Right ventricle myocardium inferior (tissue), 1 donor: ENCODE results near the gene REEP1. TPM values are rescaled to one million over a fixed set of nuclear protein-coding genes. Genes with fewer than 3 reads are reported as not detected.

Source experiments
- ATAC-seq: fragments of 200-7000 bp; cut with Tn5 transposase; one replicate; pipeline ENCODE4 v1.9.1; 2020; ENCODE audit warnings: mild to moderate bottlenecking, moderate library complexity
- DNase-seq: peaks from one replicate; pipeline ENCODE4 v3.0.0; 2021; ENCODE audit errors: missing footprints
- intact Hi-C: fragments of 100-400 bp; cut with DNase I; formaldehyde crosslinking; loops from one replicate; pipeline ENCODE4 v1.11.0; 2022
- microRNA-seq: library from miRNA; unstranded; fragments of <30 nt; microRNA quantifications from one replicate; pipeline ENCODE4 v1.2.0, GENCODE V29; 2020
- total RNA-seq: library from RNA; stranded (reverse); fragmentation: NEBNext Ultra II Directional; extraction: Animal tissue kit (Norgen Biotek cat#: 25700); gene quantifications from one replicate; pipeline ENCODE4 v1.2.1, GENCODE V29; 2021
- donor health status: DM: no; HTN: yes; CAD: no; lungs with severe emphysema.

The REEP1 gene
- total RNA-seq, 1 donor from 2014 or later: 23.6 TPM

DNA sequence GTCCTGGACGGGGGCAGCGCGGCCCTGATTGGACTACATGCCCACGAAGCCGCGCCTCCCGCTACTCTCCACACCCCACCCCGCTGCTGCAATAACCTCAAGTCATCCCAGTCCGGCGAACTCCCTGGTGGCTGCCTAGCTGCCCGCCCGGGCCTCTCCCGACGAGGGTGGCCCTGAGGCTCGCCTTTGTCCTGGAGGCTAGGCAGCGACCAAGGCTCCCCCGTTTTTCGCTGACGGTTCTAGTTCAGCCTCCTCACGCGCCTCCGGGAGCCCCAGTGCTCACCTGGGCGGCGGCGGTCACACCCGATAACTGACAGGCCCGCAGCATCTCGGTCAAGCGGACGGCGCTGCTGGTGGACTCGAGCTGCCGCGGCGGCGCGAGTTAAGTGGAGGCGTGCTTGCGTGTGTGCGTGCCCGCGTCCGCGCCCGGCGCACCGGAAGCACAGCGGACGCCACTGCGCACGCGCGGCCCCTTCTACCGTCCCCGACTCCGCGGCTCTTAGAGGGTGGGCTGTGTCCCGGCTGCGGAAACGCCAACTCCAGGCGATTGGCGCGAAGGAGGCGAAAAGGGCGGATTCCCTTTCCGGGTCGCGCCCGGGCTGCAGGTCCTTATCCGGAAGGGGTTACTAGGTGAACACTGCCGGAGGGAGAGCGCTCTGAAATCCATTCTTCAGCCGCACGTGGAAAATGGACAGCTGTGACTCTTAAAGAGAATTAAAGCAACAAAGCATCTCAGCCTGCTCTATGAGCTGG is 142.2 kb downstream of the REEP1 start, which contains the start of gene IMMT:
TSS of gene IMMT (minus strand) at position 408 of the 753 bp plus-strand sequence. CDS start at position 328, 80 bp downstream.
- intact Hi-C loops: loop anchor here (10.0 kb wide), 1 partner anchor 550 kb away; no protein-coding TSS in a partner anchor
- peak; percentile 98 for DNase-seq
- peak; percentile 95 for ATAC-seq

DNA sequence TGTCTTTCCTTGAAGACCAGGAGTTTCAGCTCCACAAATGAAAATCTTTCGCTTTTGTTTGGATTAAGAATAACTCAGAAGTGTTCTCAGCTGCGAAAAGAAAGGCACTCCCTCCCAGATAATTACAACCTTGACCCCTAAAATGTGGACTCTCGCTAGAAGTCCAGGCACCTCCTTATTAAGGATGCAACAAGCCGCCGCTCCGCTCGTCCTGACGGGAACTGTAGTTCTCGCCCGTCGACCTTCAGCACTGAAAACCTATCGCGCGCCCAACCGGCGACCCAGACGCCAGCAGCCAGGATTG is 142.7 kb downstream of the REEP1 start:
- intact Hi-C loops: loop anchor here (10.0 kb wide), 1 partner anchor 550 kb away; no protein-coding TSS in a partner anchor
- DNase-seq (no peak), ATAC-seq (no peak)

DNA sequence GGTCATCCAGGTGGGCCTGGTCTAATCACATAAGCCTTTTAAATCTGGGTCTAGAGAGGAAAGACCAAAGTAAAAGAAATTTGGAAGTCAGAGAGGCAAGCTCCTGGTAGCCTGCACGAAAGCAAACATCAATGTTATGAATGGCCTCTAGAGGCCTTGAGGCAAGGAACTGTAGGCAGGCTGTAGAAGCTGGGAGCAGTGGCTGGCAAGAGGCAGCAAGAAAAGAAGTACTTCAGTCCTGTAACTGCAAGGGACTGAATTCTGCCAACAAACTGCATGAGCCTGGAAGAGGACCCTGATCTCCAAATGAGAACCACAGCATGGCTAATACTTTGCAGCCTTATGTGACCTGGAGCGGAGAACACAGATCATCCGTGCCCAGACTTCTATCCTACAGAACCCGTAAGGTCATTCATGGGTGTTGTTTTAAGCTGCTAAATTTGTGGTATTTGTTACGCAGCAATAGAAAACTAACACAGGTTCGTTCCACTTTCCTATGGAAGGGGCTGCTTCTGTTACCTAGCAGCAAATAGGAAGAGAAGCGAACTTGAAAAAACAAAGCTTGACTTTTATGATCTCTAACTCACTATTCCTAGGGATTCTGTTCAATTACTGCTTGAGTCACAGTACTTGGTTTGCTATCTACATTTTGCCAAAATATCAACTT is 143.4 kb downstream of the REEP1 start:
- intact Hi-C loops: loop anchor here (10.0 kb wide), 1 partner anchor 551 kb away; no protein-coding TSS in a partner anchor
- ATAC-seq (no peak), DNase-seq (no peak)

DNA sequence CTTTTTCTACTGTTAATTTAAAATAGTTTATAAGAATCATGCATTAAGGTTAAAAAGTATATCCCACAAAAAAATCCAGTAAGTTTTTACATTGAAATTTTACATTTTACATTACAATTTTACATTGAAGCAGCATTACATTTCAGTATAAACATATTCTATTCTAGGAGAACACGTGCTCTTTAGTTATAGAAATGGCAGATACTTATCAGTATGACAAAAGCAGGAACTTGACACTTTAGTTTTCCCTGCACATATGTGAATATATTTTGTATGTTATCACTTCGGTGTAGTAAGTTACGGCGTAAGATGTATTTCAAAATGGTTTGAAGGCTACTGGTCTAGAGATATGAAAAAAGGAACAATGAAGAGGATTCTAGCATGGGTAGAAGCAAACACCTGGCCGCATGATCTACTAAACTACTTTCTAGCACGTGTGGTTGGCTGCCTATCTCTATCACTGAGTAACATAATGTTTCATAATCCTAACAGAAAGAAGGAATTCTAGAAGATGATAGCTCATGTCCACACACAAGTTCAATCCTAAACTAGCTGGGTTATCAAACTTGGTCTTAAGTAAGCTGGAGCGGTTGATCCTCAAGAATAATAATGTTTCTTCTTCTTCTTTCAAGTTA is 147.5 kb downstream of the REEP1 start:
- intact Hi-C loops: loop anchor here (10.0 kb wide), 1 partner anchor 555 kb away; no protein-coding TSS in a partner anchor
- ATAC-seq: no peak
- DNase-seq: no peak

DNA sequence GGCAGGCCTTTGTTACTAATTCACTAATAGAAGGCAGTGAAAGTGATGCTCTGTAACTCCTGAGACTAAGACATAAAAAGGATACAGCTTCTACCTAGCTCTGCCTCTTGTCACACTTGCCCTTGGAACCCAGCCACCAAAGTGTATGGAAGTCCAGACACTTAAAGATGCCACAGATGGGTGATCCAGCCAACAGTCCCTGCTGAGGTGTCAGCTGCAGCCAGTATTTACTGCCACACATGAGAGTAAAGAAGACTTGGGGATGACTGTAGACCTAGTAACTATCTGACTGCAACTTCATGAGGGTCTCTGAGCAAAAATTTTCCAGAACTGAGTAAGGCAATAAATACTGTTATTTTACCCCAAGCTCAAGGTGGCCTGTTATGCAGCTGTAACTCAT is 151.0 kb downstream of the REEP1 start:
- DNase-seq (no peak), ATAC-seq (no peak)
- intact Hi-C loops: no loop called here

DNA sequence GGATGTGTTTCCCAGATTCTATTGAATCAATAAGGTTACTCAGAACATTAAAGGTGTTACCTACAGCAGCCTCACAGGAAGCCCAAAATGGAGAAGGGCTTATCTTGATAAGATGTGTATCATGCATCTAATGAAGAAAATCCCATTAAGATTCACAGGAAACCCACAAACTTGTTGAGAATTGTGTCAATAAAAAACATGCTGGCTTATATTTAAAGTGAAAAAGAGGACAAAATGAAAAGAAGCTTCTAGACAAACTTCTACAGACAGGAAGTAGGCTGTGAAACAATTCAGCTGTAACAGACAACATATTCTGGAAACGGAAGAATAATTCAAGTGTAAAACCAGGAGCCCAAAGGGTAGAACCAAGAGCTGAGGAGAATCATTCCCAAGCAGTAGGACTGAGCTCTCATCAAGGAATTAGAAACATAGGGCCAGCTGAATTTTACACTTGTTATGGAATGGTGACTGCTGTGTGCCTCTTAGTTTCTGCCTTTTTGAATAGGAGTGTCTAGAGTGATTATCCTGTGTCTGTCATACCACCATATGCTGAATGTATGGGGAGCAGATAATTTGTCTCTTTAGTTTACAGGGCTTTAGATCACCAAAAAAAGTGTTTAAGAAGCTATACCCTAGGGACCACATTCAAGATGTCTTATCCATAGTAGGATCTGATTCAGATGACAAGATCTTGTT is 151.8 kb downstream of the REEP1 start:
- no peak for ATAC-seq
- DNase-seq: no peak
- intact Hi-C loops: no loop called here

DNA sequence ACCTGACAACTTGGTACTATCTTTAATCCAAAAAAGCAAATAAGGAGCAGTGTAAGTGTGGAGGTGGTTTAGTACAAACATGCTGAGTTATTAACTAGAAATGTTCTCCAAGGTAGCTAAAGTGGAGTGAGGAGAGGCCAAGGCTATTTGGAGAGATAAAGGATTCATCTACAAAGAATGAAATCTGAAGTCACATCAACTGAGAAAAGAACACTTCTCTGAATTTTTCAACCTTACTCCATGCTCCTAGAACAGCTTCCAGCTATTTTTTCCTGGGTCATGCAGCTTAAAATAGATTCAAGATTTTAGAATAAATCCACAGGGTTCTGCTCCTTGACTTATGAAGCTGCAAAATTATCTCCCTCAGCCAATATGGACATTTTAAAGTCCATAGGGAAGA is 160.8 kb downstream of the REEP1 start:
- ATAC-seq (no peak), DNase-seq (no peak)
- intact Hi-C loops: loop anchor here (5.0 kb wide), 1 partner anchor 39 kb away; no protein-coding TSS in a partner anchor

DNA sequence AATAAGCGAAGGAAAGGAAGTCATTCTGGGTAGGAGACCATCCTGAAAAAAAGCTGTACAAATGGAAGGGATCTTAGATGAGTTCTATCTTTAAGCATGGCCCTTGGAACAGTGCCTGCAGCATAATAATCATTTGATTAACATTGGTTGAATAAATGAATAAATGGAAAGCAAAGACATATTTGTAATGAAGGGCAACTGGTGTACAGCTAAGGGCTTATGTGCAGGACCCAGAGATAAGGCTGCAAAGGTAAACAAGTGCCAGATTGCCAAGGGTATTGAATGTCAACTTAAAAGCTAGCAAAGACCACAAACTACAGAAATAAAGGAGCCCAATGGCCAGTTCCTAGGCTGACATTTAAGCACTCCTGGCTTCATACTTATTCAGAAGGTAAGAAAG is 161.6 kb downstream of the REEP1 start:
- intact Hi-C loops: loop anchor here (5.0 kb wide), 1 partner anchor 39 kb away; no protein-coding TSS in a partner anchor
- DNase-seq: no peak
- ATAC-seq: no peak

DNA sequence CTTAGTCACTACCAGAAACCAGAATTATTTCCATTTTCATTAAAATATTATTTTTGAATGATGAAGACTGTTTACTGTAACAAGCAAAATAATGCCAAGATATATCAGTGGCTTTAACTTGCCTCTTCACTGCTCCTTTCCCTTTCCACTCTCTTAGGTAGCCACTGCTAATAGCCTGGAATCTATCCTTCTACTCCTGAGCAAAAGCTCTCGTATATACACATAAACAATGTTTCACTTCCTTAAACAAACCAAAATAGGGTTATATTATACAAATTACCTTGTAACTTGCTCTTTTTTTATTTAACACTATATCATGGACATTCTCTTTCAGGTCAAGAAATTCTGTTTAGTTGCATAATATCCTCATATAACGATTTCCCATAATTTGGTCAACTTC is 163.0 kb downstream of the REEP1 start:
- DNase-seq (no peak), ATAC-seq (no peak)
- intact Hi-C loops: no loop called here

DNA sequence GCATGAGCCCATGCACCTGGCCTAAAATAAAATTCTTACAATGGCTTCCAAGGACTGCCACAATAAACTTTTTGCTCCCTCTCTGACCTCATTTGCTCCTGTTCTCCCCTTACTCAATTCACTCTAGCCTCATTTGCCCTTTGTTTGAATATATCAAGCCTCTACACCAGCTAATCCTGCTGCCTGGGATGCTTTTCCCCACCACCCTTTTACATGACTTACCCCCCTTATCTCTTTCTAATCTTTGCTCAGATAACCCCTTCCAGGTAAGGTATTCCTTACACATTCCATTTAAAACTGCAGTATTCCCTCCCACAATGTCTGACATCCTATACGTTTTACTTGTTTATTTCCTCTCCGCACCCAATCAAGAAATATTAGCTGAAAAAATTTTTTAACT is 164.8 kb downstream of the REEP1 start:
- intact Hi-C loops: no loop called here
- ATAC-seq (no peak), DNase-seq (no peak)

DNA sequence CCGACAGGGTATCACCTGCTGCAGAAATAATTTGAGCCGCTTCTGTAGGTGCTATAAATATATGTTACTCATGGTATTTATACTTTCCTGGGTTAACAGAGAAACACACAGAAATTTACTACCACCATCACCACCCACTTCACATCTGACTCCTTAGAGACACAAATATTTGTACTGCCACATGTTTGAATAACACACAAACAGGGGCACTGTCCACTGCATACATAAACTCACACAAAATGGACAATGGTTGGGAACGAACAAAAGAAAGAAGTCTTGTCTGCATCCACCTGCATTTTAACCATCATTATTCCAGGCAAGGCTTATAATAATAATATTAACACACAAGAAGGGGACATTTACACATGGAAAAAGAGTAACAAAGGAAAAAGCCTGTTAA is 166.1 kb downstream of the REEP1 start:
- intact Hi-C loops: no loop called here

DNA sequence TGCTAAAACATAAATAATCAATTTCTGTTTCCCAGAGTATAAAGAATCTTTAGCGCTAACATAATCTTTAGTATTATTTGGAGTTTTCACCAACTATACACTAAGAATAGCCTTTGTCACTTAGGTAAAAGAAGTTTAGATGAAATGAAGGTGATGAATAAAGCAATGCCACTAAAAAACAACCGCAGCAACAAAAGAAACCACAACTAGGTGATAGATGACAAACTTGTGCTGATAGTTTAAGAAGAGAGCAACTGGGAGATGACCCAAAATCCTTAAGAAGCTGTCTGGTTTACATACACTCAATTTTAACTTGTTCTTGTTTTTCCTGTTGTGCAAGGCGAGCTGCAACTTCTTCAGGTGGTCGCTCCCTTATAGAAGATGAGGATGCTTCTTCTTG is 167.0 kb downstream of the REEP1 start:
- intact Hi-C loops: no loop called here
- no peak for DNase-seq
- no peak for ATAC-seq

More for the DNA sequence above, 166.1 kb downstream of the REEP1 start:
- DNase-seq (no peak), ATAC-seq (no peak)

Small RNAs within 50 kb of the gene (microRNA-seq; reads per million reads assigned to microRNA genes)
- not detected for gene MIR4779

Other genes starting within 250 kb of the REEP1 start
- 12.8 TPM for gene POLR1A, start 231.7 kb downstream of the REEP1 start, total RNA-seq
- 127 TPM for gene PTCD3, start 231.4 kb downstream of the REEP1 start, total RNA-seq
- 287 TPM for gene IMMT, start 142.2 kb downstream of the REEP1 start, total RNA-seq
- 96.9 TPM for gene MRPL35, start 138.2 kb downstream of the REEP1 start, total RNA-seq
- gene KDM3A, start 103.7 kb upstream of the REEP1 start, total RNA-seq: 29.5 TPM
- 171 TPM for gene CHMP3, start 225.8 kb upstream of the REEP1 start, total RNA-seq